ENCODE measurements around the gene TOM1L2. TPM values are rescaled to one million over a fixed set of nuclear protein-coding genes. Genes with fewer than 3 reads are reported as not detected.

The TOM1L2 gene
- total and polyA plus RNA-seq, 2 of the 4 experiments (the other 2 are of a cell fraction): 34.4 to 51.7 TPM

DNA sequence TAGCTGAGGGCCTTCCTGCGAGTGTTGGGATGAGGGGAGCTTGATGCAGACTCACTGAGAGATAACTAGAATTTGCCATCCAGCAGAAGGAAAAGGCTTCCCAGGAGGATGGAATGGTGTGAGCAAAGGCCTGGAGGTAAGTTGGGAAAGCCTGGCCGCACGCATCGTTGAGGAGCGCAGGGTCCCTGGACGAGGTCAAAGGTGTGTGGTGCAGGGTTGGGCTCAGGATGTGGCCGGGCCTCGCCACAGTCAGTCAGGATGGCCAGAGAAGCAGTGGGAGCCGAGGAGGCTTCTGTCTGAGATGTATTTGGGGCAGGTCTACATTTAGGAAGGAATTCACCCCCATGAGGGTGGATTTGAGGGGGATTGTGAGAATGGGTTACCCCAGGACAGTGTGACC is 16.9 kb upstream of the TOM1L2 start:
- H3K79me1 ChIP-seq (ENCODE audit: low read depth in 1 of 2, low read length in 2 of 2): no peaks in the 10 kb centered on the region
- no peaks in the 10 kb centered on the region for H4K20me1 ChIP-seq (ENCODE audit: insufficient read depth, low read length)
- DNase-seq (no peak), ATAC-seq (ENCODE audit: low read depth) (no peak)
- H2BK120ac ChIP-seq (ENCODE audit: low read depth, low read length): no peak overlapping the region
- CTCF ChIA-PET: no interaction called here
- H2BK5ac ChIP-seq (ENCODE audit: low read depth, low read length, poor library complexity, severe bottlenecking): no peak overlapping the region
- dilution Hi-C loops (cut with HindIII; ENCODE audit: low sequenced_read_pairs, unreplicated experiment) (no loop called here), intact Hi-C loops (cut with micrococcal nuclease) (no loop called here), in situ Hi-C loops (cut with MboI; ENCODE audit: low sequenced_read_pairs) (no loop called here)
- no peak overlapping the region for H2BK20ac ChIP-seq (ENCODE audit: low read depth, low read length)
- no peak overlapping the region for H2AFZ ChIP-seq (replicated peaks; ENCODE audit: low read length, poor library complexity)
- H4K91ac ChIP-seq (ENCODE audit: insufficient read depth, low read depth, low read length): no peak overlapping the region
- no TSS peak for BruUV-seq (replicated peaks)
- H2AK9ac ChIP-seq (replicated peaks; ENCODE audit: low read depth, low read length, poor library complexity): no peak overlapping the region
- no peak overlapping the region for H4K5ac ChIP-seq (ENCODE audit: low read depth, low read length)
- H3K4me2 ChIP-seq (ENCODE audit: low read depth, low read length): no peak overlapping the region
- no peak overlapping the region for H3K18ac ChIP-seq (ENCODE audit: low read depth, low read length)
- H3K14ac ChIP-seq (replicated peaks; ENCODE audit: low read depth, low read length): no peak overlapping the region
- H3K27ac ChIP-seq (ENCODE audit: insufficient read depth, low read length): no peak overlapping the region
- no peak overlapping the region for H4K8ac ChIP-seq (ENCODE audit: low read depth in 2 of 2, low read length in 2 of 2)
- POLR2A ChIA-PET (ENCODE audit: unreplicated experiment): no interaction called here
- H3K23ac ChIP-seq (ENCODE audit: low read depth, low read length): no peak overlapping the region
- H3K4me1 ChIP-seq (ENCODE audit: control insufficient read depth, insufficient read depth, low read length): 0 out of 2 replicates have a peak, but pooled peaks cover 2% of the 10 kb centered on the region
- 100% methylated on average over 2 of the region's 9 CpGs; no CpG with 5 or more reads in 1 of the 2 experiments for WGBS, 2 experiments (ENCODE audit: extremely low coverage in 2 of 2, insufficient read length in 1 of 2)
- no peak overlapping the region for H3K9ac ChIP-seq (ENCODE audit: low read depth, low read length)
- peaks cover 2% of the 10 kb centered on the region; the same call in 1 of the 2 replicates for H3K9me1 ChIP-seq (ENCODE audit: insufficient read depth, low read length)
- no peak overlapping the region for H2AK5ac ChIP-seq (ENCODE audit: low read depth, low read length)
- H3K36me3 ChIP-seq (ENCODE audit: control insufficient read depth, insufficient read depth, low read length): no peaks in the 10 kb centered on the region
- no peak overlapping the region for H2BK15ac ChIP-seq (ENCODE audit: low read depth, low read length)
- no peak for TF ChIP-seq MAFK (IDR thresholded peaks at IDR 0.05; ENCODE audit: low read depth, low read length)
- no peak overlapping the region for H3K56ac ChIP-seq (ENCODE audit: extremely low read depth, insufficient read depth, low read length)
- no peak overlapping the region for H3K4ac ChIP-seq (ENCODE audit: low read depth, low read length)
- H3K4me3 ChIP-seq (ENCODE audit: insufficient read depth, low read depth, low read length): no peak overlapping the region
- no peaks in the 10 kb centered on the region for H3K27me3 ChIP-seq (ENCODE audit: control insufficient read depth, insufficient read depth, low read length)
- H3K9me3 ChIP-seq (ENCODE audit: control insufficient read depth, insufficient read depth, low read length): no peaks in the 10 kb centered on the region

Data from IMR-90 (cell line).